Smooth muscle cell of the brain vasculature (primary cell): ENCODE data around the gene HIC2.
"Not testable (repeated sequence)": the region's sequence is repeated elsewhere in the genome, so short reads cannot be mapped to it uniquely, and the experiment has no call there.

ENCODE experiments used
- DNase-seq: peaks from one replicate; pipeline ENCODE4 v3.0.0-alpha.2; 2012; ENCODE audit warnings: low read depth, low spot score

The HIC2 gene

GRCh38 chr22:21435998-21436810 is 19.0 kb downstream of the HIC2 start:
- DNase-seq = not testable (repeated sequence)

- DNase-seq = not testable (repeated sequence)
Observed at GRCh38 chr22:21438013-21438412, 20.8 kb downstream of the HIC2 start.

GRCh38 chr22:21440018-21440636 is 23.0 kb downstream of the HIC2 start:
- not testable (repeated sequence) for DNase-seq

- DNase-seq = not testable (repeated sequence)
Observed at GRCh38 chr22:21440676-21441075, 23.5 kb downstream of the HIC2 start.

GRCh38 chr22:21441170-21441569 is 24.0 kb downstream of the HIC2 start:
- DNase-seq = not testable (repeated sequence)

GRCh38 chr22:21442123-21442522 is 25.0 kb downstream of the HIC2 start:
- not testable (repeated sequence) for DNase-seq

GRCh38 chr22:21442646-21443045 is 25.5 kb downstream of the HIC2 start:
- DNase-seq = not testable (repeated sequence)

GRCh38 chr22:21443057-21443734 is 26.0 kb downstream of the HIC2 start:
- no peak for DNase-seq

- DNase-seq = no peak
Observed at GRCh38 chr22:21443735-21444421, 26.7 kb downstream of the HIC2 start.

- DNase-seq = no peak
Observed at GRCh38 chr22:21444701-21445436, 27.7 kb downstream of the HIC2 start.

GRCh38 chr22:21445437-21446127 is 28.4 kb downstream of the HIC2 start:
- DNase-seq = no peak

GRCh38 chr22:21446128-21446826 is 29.1 kb downstream of the HIC2 start:
- DNase-seq = no peak

GRCh38 chr22:21446827-21447690 is 29.9 kb downstream of the HIC2 start:
- no peak for DNase-seq

GRCh38 chr22:21447694-21448402 is 30.7 kb downstream of the HIC2 start:
- DNase-seq = no peak

GRCh38 chr22:21448627-21449416 is 31.7 kb downstream of the HIC2 start:
- DNase-seq = no peak

GRCh38 chr22:21449531-21450319 is 32.6 kb downstream of the HIC2 start:
- no peak for DNase-seq
